Measurements from ENCODE around the gene RBM10. TPM values are rescaled to one million over a fixed set of nuclear protein-coding genes. Genes with fewer than 3 reads are reported as not detected.

RBM10 gene
- total and polyA plus RNA-seq, 9 of the 15 experiments (the other 6 are each of a cell fraction or from before 2014, with no cell fraction given) = 1.1 to 61.7 (median 31.5) TPM

DNA sequence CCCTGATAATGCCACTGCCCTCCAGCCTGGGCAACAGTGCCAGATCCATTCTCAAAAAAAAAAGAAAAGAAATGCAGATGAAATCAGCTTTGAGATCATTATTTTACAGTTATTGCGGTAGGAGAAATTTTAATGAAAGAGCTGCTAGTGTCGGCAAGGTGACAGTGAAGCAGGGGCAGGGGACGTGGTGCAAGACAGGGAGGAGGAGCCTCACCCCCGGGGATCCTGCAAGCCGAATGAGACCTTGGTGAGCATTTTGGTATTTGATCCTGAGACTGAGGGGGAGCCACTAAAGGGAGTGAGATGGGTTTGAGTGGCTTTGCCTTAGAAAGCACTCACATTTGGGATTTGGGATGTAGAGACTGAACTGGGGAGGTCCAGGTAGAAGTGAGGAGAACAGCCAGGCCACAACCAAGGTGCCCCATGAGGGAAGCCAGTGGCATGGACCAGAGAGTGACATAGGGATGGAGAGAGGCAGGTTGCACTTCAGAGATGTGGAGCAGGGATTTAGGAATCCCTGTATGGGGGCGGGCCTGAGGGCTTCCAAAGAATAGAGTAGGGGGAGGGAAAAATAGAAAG lies 23.6 kb downstream of the RBM10 start (continued):
- TF ChIP-seq, protein P1, sequence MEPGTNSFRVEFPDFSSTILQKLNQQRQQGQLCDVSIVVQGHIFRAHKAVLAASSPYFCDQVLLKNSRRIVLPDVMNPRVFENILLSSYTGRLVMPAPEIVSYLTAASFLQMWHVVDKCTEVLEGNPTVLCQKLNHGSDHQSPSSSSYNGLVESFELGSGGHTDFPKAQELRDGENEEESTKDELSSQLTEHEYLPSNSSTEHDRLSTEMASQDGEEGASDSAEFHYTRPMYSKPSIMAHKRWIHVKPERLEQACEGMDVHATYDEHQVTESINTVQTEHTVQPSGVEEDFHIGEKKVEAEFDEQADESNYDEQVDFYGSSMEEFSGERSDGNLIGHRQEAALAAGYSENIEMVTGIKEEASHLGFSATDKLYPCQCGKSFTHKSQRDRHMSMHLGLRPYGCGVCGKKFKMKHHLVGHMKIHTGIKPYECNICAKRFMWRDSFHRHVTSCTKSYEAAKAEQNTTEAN (CRISPR knock-in tag; IDR thresholded peaks at IDR 0.05) = no peak
- TF ChIP-seq POU5F1 (IDR thresholded peaks at IDR 0.05; ENCODE audit: borderline replicate concordance, low read depth, low read length, partially characterized antibody) = no peak
- TF ChIP-seq BDP1 (IDR thresholded peaks at IDR 0.05; ENCODE audit: insufficient read depth, insufficient read length) = no peak
- no peak for TF ChIP-seq TGIF2 (CRISPR knock-in tag; IDR thresholded peaks at IDR 0.05)
- TF ChIP-seq ZNF224 (CRISPR knock-in tag; IDR thresholded peaks at IDR 0.05) = no peak
- TF ChIP-seq OTX1 (CRISPR knock-in tag; IDR thresholded peaks at IDR 0.05) = no peak
- TF ChIP-seq ZZZ3 (IDR thresholded peaks at IDR 0.05) = no peak
- no peak for TF ChIP-seq RAD21 (CRISPR knock-in tag; conservative IDR thresholded peaks at IDR 0.05 in 1 of 2, IDR thresholded peaks at IDR 0.05 in 1 of 2)

DNA sequence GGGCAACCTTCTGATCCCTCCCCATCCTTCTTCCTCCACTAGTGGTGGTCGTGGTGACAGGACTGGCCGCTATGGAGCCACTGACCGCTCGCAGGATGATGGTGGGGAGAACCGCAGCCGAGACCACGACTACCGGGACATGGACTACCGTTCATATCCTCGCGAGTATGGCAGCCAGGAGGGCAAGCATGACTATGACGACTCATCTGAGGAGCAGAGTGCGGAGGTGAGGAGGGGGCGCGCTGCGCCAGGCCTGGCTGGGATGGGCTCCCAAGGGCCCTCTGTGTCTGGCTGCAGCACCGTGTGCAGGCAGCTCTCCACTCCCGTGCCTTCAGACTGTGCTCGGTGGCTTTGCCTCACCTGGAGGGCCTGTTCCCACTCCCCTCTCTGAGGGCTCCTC lies 24.3 kb downstream of the RBM10 start:
- H3K79me2 ChIP-seq (ENCODE audit: control insufficient read depth, insufficient read depth, low read length) = peaks cover 13% of the 10 kb centered on the region
- WGBS (ENCODE audit: insufficient coverage, low coverage, missing lambda C conversion rate) = 98% methylated on average over 8 of the region's 19 CpGs
- H3K4me2 ChIP-seq (ENCODE audit: insufficient read depth, low read length) = no peak overlapping the region
- no peak overlapping the region for H2AFZ ChIP-seq (ENCODE audit: low read depth, low read length)
- H3K27ac ChIP-seq (ENCODE audit: extremely low read depth, low read depth, low read length) = no peak overlapping the region
- no peak overlapping the region for H3K4me3 ChIP-seq
- H4K20me1 ChIP-seq (replicated peaks; ENCODE audit: control insufficient read depth, insufficient read depth, low read length) = no peaks in the 10 kb centered on the region; the same call in 1 of the 2 replicates
- BruUV-seq (replicated peaks) = no TSS peak
- ATAC-seq (no peak), FAIRE-seq (no peak), DNase-seq (ENCODE audit: extremely low read depth in 1 of 4, low spot score in 3 of 4) (peak in 1 of 4 experiments; percentile 2)
- no peak overlapping the region for H3K9ac ChIP-seq (ENCODE audit: insufficient read depth in 1 of 2, low read depth in 2 of 2, low read length in 2 of 2)
- no peaks in the 10 kb centered on the region; a peak in 1 of 5 replicates for H3K4me1 ChIP-seq (replicated peaks in 1 of 2; ENCODE audit: control insufficient read depth in 2 of 2, insufficient read depth in 2 of 2, low read length in 2 of 2)
- in situ Hi-C loops (cut with MboI) = no loop called here
- no peaks in the 10 kb centered on the region for H3K9me3 ChIP-seq (replicated peaks; ENCODE audit: control insufficient read depth, insufficient read depth, low read depth, low read length)
- peaks cover 53% of the 10 kb centered on the region; the same call in 2 of the 3 replicates for H3K36me3 ChIP-seq (ENCODE audit: control insufficient read depth, insufficient read depth, low read length)
- intact Hi-C loops (cut with micrococcal nuclease) = no loop called here
- ChIA-PET POLR2A (interaction anchor here (1.0 kb wide), 1 partner anchor 12 kb away, joined by 3 read pairs; no protein-coding TSS in a partner anchor), CTCF (ENCODE audit: low intra/inter-chr PET ratio) (no interaction called here)
- H3K9me1 ChIP-seq (ENCODE audit: control insufficient read depth, insufficient read depth, low read length) = no peaks in the 10 kb centered on the region
- no peaks in the 10 kb centered on the region for H3K27me3 ChIP-seq (ENCODE audit: control insufficient read depth in 2 of 2, insufficient read depth in 2 of 2, low read length in 2 of 2)
- TF ChIP-seq, protein P2, sequence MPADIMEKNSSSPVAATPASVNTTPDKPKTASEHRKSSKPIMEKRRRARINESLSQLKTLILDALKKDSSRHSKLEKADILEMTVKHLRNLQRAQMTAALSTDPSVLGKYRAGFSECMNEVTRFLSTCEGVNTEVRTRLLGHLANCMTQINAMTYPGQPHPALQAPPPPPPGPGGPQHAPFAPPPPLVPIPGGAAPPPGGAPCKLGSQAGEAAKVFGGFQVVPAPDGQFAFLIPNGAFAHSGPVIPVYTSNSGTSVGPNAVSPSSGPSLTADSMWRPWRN (IDR thresholded peaks at IDR 0.05; ENCODE audit: low read depth) = no peak
- TF ChIP-seq BRCA1 (IDR thresholded peaks at IDR 0.05) (no peak), BRCA1 (CRISPR knock-in tag; IDR thresholded peaks at IDR 0.05) (no peak), KLF13 (tag; IDR thresholded peaks at IDR 0.05; ENCODE audit: borderline replicate concordance, low read depth) (no peak), ZNF253 (CRISPR knock-in tag; conservative IDR thresholded peaks at IDR 0.05) (no peak), RUNX1 (IDR thresholded peaks at IDR 0.05; ENCODE audit: low read depth) (no peak), BHLHE40 (IDR thresholded peaks at IDR 0.05; ENCODE audit: low read length) (no peak)
- TF ChIP-seq, protein P3, sequence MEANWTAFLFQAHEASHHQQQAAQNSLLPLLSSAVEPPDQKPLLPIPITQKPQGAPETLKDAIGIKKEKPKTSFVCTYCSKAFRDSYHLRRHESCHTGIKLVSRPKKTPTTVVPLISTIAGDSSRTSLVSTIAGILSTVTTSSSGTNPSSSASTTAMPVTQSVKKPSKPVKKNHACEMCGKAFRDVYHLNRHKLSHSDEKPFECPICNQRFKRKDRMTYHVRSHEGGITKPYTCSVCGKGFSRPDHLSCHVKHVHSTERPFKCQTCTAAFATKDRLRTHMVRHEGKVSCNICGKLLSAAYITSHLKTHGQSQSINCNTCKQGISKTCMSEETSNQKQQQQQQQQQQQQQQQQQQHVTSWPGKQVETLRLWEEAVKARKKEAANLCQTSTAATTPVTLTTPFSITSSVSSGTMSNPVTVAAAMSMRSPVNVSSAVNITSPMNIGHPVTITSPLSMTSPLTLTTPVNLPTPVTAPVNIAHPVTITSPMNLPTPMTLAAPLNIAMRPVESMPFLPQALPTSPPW (CRISPR knock-in tag; IDR thresholded peaks at IDR 0.05) = no peak
- TF ChIP-seq, protein P4, sequence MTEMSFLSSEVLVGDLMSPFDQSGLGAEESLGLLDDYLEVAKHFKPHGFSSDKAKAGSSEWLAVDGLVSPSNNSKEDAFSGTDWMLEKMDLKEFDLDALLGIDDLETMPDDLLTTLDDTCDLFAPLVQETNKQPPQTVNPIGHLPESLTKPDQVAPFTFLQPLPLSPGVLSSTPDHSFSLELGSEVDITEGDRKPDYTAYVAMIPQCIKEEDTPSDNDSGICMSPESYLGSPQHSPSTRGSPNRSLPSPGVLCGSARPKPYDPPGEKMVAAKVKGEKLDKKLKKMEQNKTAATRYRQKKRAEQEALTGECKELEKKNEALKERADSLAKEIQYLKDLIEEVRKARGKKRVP (CRISPR knock-in tag; IDR thresholded peaks at IDR 0.05) = no peak
